ENCODE measurements around the gene ADK.
"Not testable (repeated sequence)": the region's sequence is repeated elsewhere in the genome, so short reads cannot be mapped to it uniquely, and the experiment has no call there.

DNA sequence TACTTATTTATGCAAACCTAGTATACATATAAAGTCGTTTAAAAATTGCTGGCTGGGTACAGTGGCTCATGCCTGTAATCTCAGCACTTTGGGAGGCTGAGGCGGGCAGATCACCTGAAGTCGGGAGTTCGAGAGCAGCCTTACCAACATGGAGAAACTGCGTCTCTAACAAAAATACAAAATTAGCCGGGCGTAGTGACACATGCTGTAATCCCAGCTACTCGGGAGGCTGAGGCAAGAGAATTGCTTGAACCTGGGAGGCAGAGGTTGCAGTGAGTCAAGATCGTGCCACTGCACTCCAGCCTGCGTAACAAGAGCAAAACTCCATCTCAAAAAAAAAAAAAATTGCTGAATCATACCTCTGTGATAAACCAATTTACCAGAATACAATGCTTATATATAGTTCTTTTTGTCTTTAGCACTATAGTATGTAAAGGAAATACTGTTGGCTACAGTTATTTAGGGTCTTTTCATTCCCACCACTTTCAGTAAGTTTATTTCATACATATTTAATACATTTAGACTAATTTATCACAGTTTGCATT, 325.2 kb downstream of the ADK start:
- not testable (repeated sequence) for TF ChIP-seq POLR2A (IDR thresholded peaks at IDR 0.05; ENCODE audit: low read depth, low read length); SMC3 (IDR thresholded peaks at IDR 0.05; ENCODE audit: low read depth, low read length); CEBPB (IDR thresholded peaks at IDR 0.05; ENCODE audit: low read depth, low read length); RCOR1 (IDR thresholded peaks at IDR 0.05; ENCODE audit: insufficient replicate concordance, low read length); FOS (IDR thresholded peaks at IDR 0.05; ENCODE audit: low read depth, low read length); USF2 (IDR thresholded peaks at IDR 0.05; ENCODE audit: low read depth, low read length); MXI1 (IDR thresholded peaks at IDR 0.05; ENCODE audit: borderline replicate concordance, low read depth, low read length); MAZ (IDR thresholded peaks at IDR 0.05; ENCODE audit: borderline replicate concordance, low read depth, low read length); BHLHE40 (IDR thresholded peaks at IDR 0.05; ENCODE audit: low read depth, low read length); MAFK (IDR thresholded peaks at IDR 0.05; ENCODE audit: low read depth, low read length)
- TF ChIP-seq, protein P1, sequence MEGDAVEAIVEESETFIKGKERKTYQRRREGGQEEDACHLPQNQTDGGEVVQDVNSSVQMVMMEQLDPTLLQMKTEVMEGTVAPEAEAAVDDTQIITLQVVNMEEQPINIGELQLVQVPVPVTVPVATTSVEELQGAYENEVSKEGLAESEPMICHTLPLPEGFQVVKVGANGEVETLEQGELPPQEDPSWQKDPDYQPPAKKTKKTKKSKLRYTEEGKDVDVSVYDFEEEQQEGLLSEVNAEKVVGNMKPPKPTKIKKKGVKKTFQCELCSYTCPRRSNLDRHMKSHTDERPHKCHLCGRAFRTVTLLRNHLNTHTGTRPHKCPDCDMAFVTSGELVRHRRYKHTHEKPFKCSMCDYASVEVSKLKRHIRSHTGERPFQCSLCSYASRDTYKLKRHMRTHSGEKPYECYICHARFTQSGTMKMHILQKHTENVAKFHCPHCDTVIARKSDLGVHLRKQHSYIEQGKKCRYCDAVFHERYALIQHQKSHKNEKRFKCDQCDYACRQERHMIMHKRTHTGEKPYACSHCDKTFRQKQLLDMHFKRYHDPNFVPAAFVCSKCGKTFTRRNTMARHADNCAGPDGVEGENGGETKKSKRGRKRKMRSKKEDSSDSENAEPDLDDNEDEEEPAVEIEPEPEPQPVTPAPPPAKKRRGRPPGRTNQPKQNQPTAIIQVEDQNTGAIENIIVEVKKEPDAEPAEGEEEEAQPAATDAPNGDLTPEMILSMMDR (conservative IDR thresholded peaks at IDR 0.05; ENCODE audit: low read depth, low read length) = not testable (repeated sequence)
- TF ChIP-seq NFE2L2 (IDR thresholded peaks at IDR 0.05; ENCODE audit: low read depth, low read length) = peak; percentile 66

Measured in IMR-90 (cell line).